HL-60 (cell line): ENCODE data around the gene MMP28.

Experiments
- DNase-seq, 2 experiments: peaks; one replicate each; pipeline ENCODE4 v3.0.0-alpha.2; 2010 to 2020; ENCODE audit warnings: low read depth in 1 of 2, low spot score in 1 of 2
- H3K27ac ChIP-seq: fragments of 250-450 bp; sonication (Bioruptor Pico); replicated peaks from 2 replicates; pipeline ENCODE4 v1.5.1; 2020; ENCODE audit warnings: mild to moderate bottlenecking, moderate library complexity
- H3K27me3 ChIP-seq: fragments of 250-450 bp; sonication (Bioruptor Pico); 2 replicates; pipeline ENCODE4 v1.5.1; 2021; ENCODE audit warnings: mild to moderate bottlenecking, moderate library complexity; ENCODE audit not compliant: insufficient read depth, poor library complexity, severe bottlenecking
- H3K4me3 ChIP-seq: replicated peaks from 2 replicates; pipeline ENCODE4 v1.5.1; 2011; ENCODE audit warnings: mild to moderate bottlenecking, control low read depth, low read length; ENCODE audit not compliant: insufficient read depth
- CTCF ChIP-seq: IDR thresholded peaks from one replicate; pipeline ENCODE4 v1.5.1; 2011; ENCODE audit warnings: low read length, control low read depth, inconsistent platforms; ENCODE audit not compliant: insufficient read depth
- GABPA ChIP-seq: IDR thresholded peaks from 2 replicates; pipeline ENCODE4 v1.6.1; 2012; ENCODE audit warnings: low read depth
- POLR2AphosphoS5 ChIP-seq: IDR thresholded peaks from 2 replicates; pipeline ENCODE4 v1.6.1; 2012; ENCODE audit warnings: low read depth
- REST ChIP-seq: IDR thresholded peaks from 2 replicates; pipeline ENCODE4 v1.6.1; 2012; ENCODE audit warnings: low read depth; ENCODE audit not compliant: insufficient replicate concordance
- SPI1 ChIP-seq: IDR thresholded peaks from 2 replicates; pipeline ENCODE4 v1.6.1; 2012; ENCODE audit warnings: low read depth, mild to moderate bottlenecking, borderline replicate concordance

MMP28 gene

GRCh38 chr17:35825206-35825605 lies 29.8 kb upstream of the MMP28 start:
- H3K4me3 ChIP-seq, result no peak overlapping the region
- no peak for DNase-seq
- H3K27me3 ChIP-seq, result no peaks in the 10 kb centered on the region
- no peak for TF ChIP-seq REST
- no peak for TF ChIP-seq SPI1
- no peak for TF ChIP-seq CTCF
- no peak for TF ChIP-seq GABPA
- no peak for TF ChIP-seq POLR2AphosphoS5
- no peak overlapping the region for H3K27ac ChIP-seq

GRCh38 chr17:35821308-35821707 lies 25.9 kb upstream of the MMP28 start:
- Histone ChIP-seq H3K27ac (no peak overlapping the region), H3K4me3 (no peak overlapping the region), H3K27me3 (no peaks in the 10 kb centered on the region)
- DNase-seq, result no peak
- TF ChIP-seq POLR2AphosphoS5 (no peak), GABPA (no peak), REST (no peak), CTCF (no peak), SPI1 (no peak)

- H3K4me3 ChIP-seq, result no peak overlapping the region
- TF ChIP-seq REST (no peak), POLR2AphosphoS5 (no peak), GABPA (no peak), CTCF (no peak), SPI1 (no peak)
Observed at GRCh38 chr17:35819455-35819854, 24.0 kb upstream of the MMP28 start.

More at GRCh38 chr17:35819455-35819854, 24.0 kb upstream of the MMP28 start:
- Histone ChIP-seq H3K27ac (no peak overlapping the region), H3K27me3 (no peaks in the 10 kb centered on the region)
- no peak for DNase-seq
